Osteoblast (primary cell): ENCODE measurements around the gene USP49. TPM values are rescaled to one million over a fixed set of nuclear protein-coding genes. Genes with fewer than 3 reads are reported as not detected.

Source experiments
- DNase-seq: peaks from one replicate; pipeline ENCODE4 v3.0.0; 2011; ENCODE audit warnings: low spot score, mixed read lengths; ENCODE audit not compliant: insufficient read length; ENCODE audit errors: missing footprints
- H2AFZ ChIP-seq: 2 replicates; pipeline ENCODE4 v1.6.0; 2011; ENCODE audit warnings: mild to moderate bottlenecking, low read length
- H3K27ac ChIP-seq: 2 replicates; pipeline ENCODE4 v1.5.1; 2011; ENCODE audit warnings: mild to moderate bottlenecking, low read depth, low read length, moderate library complexity
- H3K27me3 ChIP-seq: 2 replicates; pipeline ENCODE4 v1.6.0; 2012; ENCODE audit warnings: mild to moderate bottlenecking, control low read depth, inconsistent platforms, low read length, moderate library complexity; ENCODE audit not compliant: insufficient read depth
- H3K36me3 ChIP-seq: 2 replicates; pipeline ENCODE4 v1.5.1; 2011; ENCODE audit warnings: mild to moderate bottlenecking, low read length, control low read depth, moderate library complexity; ENCODE audit not compliant: insufficient read depth
- H3K4me1 ChIP-seq: 2 replicates; pipeline ENCODE4 v1.5.1; 2011; ENCODE audit warnings: mild to moderate bottlenecking, low read length, control low read depth, moderate library complexity; ENCODE audit not compliant: insufficient read depth
- H3K4me2 ChIP-seq: 2 replicates; pipeline ENCODE4 v1.6.0; 2011; ENCODE audit warnings: mild to moderate bottlenecking, low read length; ENCODE audit not compliant: insufficient read depth
- H3K4me3 ChIP-seq: fragments of 200-600 bp; sonication (generic); 3 replicates; pipeline ENCODE4 v1.5.1; 2012; ENCODE audit warnings: mild to moderate bottlenecking, low read length, inconsistent platforms; ENCODE audit not compliant: insufficient read depth
- H3K79me2 ChIP-seq: 2 replicates; pipeline ENCODE4 v1.6.0; 2012; ENCODE audit warnings: mild to moderate bottlenecking, low read length, control low read depth, inconsistent platforms; ENCODE audit not compliant: insufficient read depth
- H3K9me3 ChIP-seq: 2 replicates; pipeline ENCODE4 v1.5.1; 2011; ENCODE audit warnings: low read depth, low read length, control low read depth
- H4K20me1 ChIP-seq: 2 replicates; pipeline ENCODE4 v1.6.0; 2012; ENCODE audit warnings: mild to moderate bottlenecking, low read length, control low read depth; ENCODE audit not compliant: insufficient read depth
- CTCF ChIP-seq: IDR thresholded peaks from 2 replicates; pipeline ENCODE4 v1.5.1; 2011; ENCODE audit warnings: mild to moderate bottlenecking, low read depth, low read length, moderate library complexity; ENCODE audit errors: extremely low read depth
- total RNA-seq: library from RNA; depleted of rRNA; stranded (reverse); fragments of >200 nt; gene quantifications from 2 replicates; pipeline ENCODE4 v1.2.3, GENCODE V29; 2012

The USP49 gene
- total RNA-seq, 1 donor: 3.6 TPM

- H3K36me3 ChIP-seq: no peaks in the 10 kb centered on the region
- H3K79me2 ChIP-seq: no peaks in the 10 kb centered on the region
- H3K4me1 ChIP-seq: peaks cover 23% of the 10 kb centered on the region
- H4K20me1 ChIP-seq: no peaks in the 10 kb centered on the region
- no peaks in the 10 kb centered on the region for H3K9me3 ChIP-seq
- H3K4me2 ChIP-seq: peak overlapping the region; percentile 4
- no peak for TF ChIP-seq CTCF
- no peak overlapping the region for H3K4me3 ChIP-seq
- no peak overlapping the region for H3K27ac ChIP-seq
- H2AFZ ChIP-seq: no peak overlapping the region
- peak; percentile 67 for DNase-seq
- no peaks in the 10 kb centered on the region for H3K27me3 ChIP-seq
Observed at GRCh38 chr6:41824571-41825569, 70.3 kb downstream of the USP49 start.

- Histone ChIP-seq H3K27ac (no peak overlapping the region), H3K4me1 (peaks cover 23% of the 10 kb centered on the region), H3K36me3 (no peaks in the 10 kb centered on the region), H3K4me2 (no peak overlapping the region), H2AFZ (no peak overlapping the region), H3K9me3 (no peaks in the 10 kb centered on the region), H4K20me1 (no peaks in the 10 kb centered on the region), H3K4me3 (no peak overlapping the region), H3K27me3 (no peaks in the 10 kb centered on the region), H3K79me2 (no peaks in the 10 kb centered on the region)
- no peak for DNase-seq
- TF ChIP-seq CTCF: no peak
Observed at GRCh38 chr6:41823178-41823577, 72.0 kb downstream of the USP49 start.

- Histone ChIP-seq H3K9me3 (no peaks in the 10 kb centered on the region), H3K4me2 (no peak overlapping the region), H3K4me3 (no peak overlapping the region), H3K79me2 (no peaks in the 10 kb centered on the region), H3K4me1 (peaks cover 23% of the 10 kb centered on the region), H3K36me3 (no peaks in the 10 kb centered on the region), H3K27me3 (no peaks in the 10 kb centered on the region), H2AFZ (no peak overlapping the region), H3K27ac (no peak overlapping the region), H4K20me1 (no peaks in the 10 kb centered on the region)
- TF ChIP-seq CTCF: no peak
- DNase-seq: no peak
Observed at GRCh38 chr6:41822021-41822420, 73.2 kb downstream of the USP49 start.

GRCh38 chr6:41821266-41821665 lies 73.9 kb downstream of the USP49 start:
- H3K79me2 ChIP-seq: no peaks in the 10 kb centered on the region
- DNase-seq: no peak
- no peak overlapping the region for H3K4me2 ChIP-seq
- no peaks in the 10 kb centered on the region for H4K20me1 ChIP-seq
- H3K4me1 ChIP-seq: peaks cover 23% of the 10 kb centered on the region
- H3K36me3 ChIP-seq: no peaks in the 10 kb centered on the region
- no peak overlapping the region for H2AFZ ChIP-seq
- no peaks in the 10 kb centered on the region for H3K27me3 ChIP-seq
- no peaks in the 10 kb centered on the region for H3K9me3 ChIP-seq
- H3K27ac ChIP-seq: no peak overlapping the region
- no peak for TF ChIP-seq CTCF
- H3K4me3 ChIP-seq: no peak overlapping the region
